T-helper 2 cell (primary cell): Measurements from ENCODE around the gene EMC8.

Experiments
- DNase-seq, 5 experiments: peaks; one replicate each; pipeline versions ENCODE4 v3.0.0 to v3.0.0-alpha.2; 2012 to 2022

Gene EMC8

GRCh38 chr16:85752511-85753420, 46.6 kb downstream of the EMC8 start:
- no peak for DNase-seq

- DNase-seq: no peak
These were observed 47.4 kb downstream of the EMC8 start for GRCh38 chr16:85751698-85752501.

GRCh38 chr16:85750827-85751697, 48.3 kb downstream of the EMC8 start, which contains the start of gene C16orf74:
Gene C16orf74 (minus strand): TSS chr16:85751096. CDS start chr16:85735217, 15,879 bp downstream.
- no peak for DNase-seq

- DNase-seq: no peak
These were observed 49.1 kb downstream of the EMC8 start for GRCh38 chr16:85750146-85750826.

GRCh38 chr16:85749771-85750145, 49.6 kb downstream of the EMC8 start:
- DNase-seq: no peak

- no peak for DNase-seq
These were observed 52.7 kb downstream of the EMC8 start for GRCh38 chr16:85746460-85747215.

- no peak for DNase-seq
These were observed 60.2 kb downstream of the EMC8 start for GRCh38 chr16:85738923-85739715.

GRCh38 chr16:85736921-85737320, 62.4 kb downstream of the EMC8 start:
- DNase-seq: no peak

- no peak for DNase-seq
These were observed 63.4 kb downstream of the EMC8 start for GRCh38 chr16:85735946-85736345.

- peak in 3 of 5 experiments; percentile 22 to 72 (median 64) for DNase-seq
These were observed 64.1 kb downstream of the EMC8 start for GRCh38 chr16:85735225-85735635.

- DNase-seq: no peak
These were observed 64.9 kb downstream of the EMC8 start for GRCh38 chr16:85734311-85735017.

GRCh38 chr16:85733839-85734170, 65.5 kb downstream of the EMC8 start:
- no peak for DNase-seq

GRCh38 chr16:85733155-85733838, 66.0 kb downstream of the EMC8 start:
- DNase-seq: no peak

- DNase-seq: no peak
These were observed 68.2 kb downstream of the EMC8 start for GRCh38 chr16:85731179-85731578.

GRCh38 chr16:85730186-85730465, 69.2 kb downstream of the EMC8 start:
- no peak for DNase-seq

GRCh38 chr16:85729452-85730185, 69.7 kb downstream of the EMC8 start:
- no peak for DNase-seq

- DNase-seq: no peak
These were observed 70.5 kb downstream of the EMC8 start for GRCh38 chr16:85728879-85729278.
